Activated CD4-positive, CD25-positive, alpha-beta regulatory T cell (primary cell): ENCODE data around the gene ZNF791.
"Not testable (repeated sequence)": the region's sequence is repeated elsewhere in the genome, so short reads cannot be mapped to it uniquely, and the experiment has no call there.

ENCODE experiments used
- DNase-seq, 4 experiments: peaks; one replicate each; lab custom pipeline; 2025; lab: John Stamatoyannopoulos, UW

ZNF791 gene

GRCh38 chr19:12629215-12629614, 18.5 kb downstream of the ZNF791 start:
- no peak for DNase-seq

DNA sequence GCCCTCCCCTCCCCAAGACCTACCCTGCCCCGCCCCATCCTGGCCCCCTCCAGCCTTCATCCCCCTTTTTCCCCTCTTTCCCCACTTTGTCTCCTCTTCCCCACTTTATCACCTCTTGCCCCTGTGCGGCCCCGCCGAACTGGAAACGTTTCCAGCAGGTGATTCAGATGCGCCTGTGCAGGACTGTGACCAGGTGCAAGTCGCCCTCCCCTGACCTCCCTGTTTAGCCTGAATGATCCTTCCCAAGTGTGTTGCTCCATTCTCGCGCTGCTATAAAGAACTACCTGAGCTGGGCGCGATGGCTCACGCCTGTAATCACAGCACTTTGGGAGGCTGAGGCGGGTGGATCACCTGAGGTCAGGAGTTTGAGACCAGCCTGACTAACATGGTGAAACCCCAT, 25.9 kb downstream of the ZNF791 start:
- DNase-seq, result no peak

- DNase-seq, result no peak
Observed at GRCh38 chr19:12638611-12639182, 28.0 kb downstream of the ZNF791 start.

DNA sequence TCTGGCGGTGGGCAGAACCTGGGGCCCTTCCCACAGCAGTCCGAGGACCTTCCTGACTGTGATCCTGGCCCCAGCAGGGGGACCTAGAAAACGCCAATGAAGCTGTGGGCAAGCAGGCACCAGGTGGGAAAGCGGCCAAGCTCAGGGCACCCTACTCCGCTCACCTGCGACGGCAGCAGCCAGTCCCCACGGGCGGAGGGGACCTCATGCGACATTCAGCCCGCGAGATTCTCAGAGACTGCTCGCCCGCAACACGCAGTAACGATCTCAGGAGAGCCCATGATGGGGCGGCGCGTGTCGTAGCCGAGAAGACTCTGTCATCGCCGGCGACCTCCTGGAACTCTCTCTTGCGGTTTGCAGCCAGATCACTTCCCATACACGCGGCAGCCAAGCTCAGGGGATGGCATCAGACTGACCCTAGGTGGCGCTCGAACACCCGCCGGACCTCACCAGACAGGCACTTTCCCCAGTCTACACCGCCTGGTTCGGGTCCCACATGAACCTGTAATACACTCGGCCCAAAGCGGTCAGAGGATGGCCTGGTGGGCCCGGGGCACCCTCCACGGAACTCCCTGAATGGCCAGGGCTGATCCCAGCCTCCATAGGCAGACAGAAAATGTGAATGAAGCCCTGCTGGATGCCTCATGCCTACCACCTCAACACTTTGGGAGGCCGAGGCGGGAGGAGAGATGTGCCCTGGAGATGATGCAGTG, 29.3 kb downstream of the ZNF791 start:
- DNase-seq, result peak; percentile 66 to 80 (median 70)

DNA sequence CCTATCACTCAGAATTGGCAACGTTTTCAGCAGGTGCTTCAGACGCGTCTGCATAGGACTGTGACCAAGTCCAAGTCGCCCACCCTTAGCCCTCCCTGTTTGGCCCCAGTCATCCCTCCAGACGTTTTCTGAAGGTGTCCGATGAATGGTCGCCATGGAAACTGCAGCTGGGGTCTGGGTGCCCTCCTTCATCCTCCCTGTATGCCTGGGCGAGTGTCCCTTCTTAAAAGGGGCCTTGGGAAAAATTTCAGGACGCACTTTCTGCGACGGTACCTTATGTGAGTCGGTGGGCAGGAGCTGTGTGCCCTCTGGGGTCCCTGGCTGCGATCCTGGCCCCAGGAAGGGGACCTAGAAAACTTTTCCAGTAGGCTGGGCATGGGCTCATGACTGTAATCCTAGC, 30.7 kb downstream of the ZNF791 start:
- no peak for DNase-seq

- DNase-seq, result no peak
Observed at GRCh38 chr19:12642506-12642905, 31.8 kb downstream of the ZNF791 start.

- DNase-seq, result not testable (repeated sequence)
Observed at GRCh38 chr19:12643716-12644115, 33.0 kb downstream of the ZNF791 start.

GRCh38 chr19:12646551-12646950, 35.8 kb downstream of the ZNF791 start:
- DNase-seq, result no peak

GRCh38 chr19:12647047-12647446, 36.3 kb downstream of the ZNF791 start:
- no peak for DNase-seq

- no peak for DNase-seq
Observed at GRCh38 chr19:12647490-12648071, 36.9 kb downstream of the ZNF791 start.

DNA sequence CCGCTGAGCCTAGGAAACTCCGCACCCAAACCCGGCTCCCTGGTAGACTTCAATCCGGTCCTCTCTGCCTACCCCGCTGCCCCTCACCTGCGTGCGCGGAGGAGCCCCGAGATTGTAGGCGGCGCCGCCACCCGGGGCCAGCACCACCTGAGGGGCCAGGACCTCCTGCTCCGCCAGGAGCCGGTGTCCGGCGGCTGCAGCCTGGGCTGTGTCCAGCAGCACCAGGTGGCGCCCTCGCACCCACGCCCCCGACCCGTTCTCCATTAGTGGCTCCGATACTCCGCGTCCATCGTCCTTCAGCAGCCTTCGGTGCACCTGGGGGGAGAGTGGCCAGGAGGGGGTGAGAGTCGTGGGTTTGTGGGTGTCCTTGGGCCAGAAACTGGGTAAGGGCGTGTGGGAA, 37.4 kb downstream of the ZNF791 start:
- no peak for DNase-seq

DNA sequence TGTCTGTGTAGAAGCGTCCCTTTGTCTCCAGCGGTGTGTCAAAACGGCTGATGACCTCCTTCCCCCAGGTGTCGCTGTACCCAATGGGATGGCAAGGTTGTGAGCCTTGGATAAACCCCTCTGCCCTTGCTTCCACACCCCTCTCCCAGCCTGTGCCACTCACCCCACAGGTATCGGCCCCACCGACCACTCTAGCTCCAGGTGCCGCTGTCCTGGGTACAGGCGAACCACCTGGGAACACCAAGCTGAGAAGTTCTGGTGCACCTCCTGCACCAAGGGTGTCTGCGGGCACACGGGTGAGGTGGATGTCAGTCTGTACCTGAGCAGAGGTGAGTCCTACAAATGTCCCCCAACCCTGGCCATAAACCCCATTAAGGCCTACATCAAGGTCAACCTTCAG, 39.2 kb downstream of the ZNF791 start:
- DNase-seq, result no peak

DNA sequence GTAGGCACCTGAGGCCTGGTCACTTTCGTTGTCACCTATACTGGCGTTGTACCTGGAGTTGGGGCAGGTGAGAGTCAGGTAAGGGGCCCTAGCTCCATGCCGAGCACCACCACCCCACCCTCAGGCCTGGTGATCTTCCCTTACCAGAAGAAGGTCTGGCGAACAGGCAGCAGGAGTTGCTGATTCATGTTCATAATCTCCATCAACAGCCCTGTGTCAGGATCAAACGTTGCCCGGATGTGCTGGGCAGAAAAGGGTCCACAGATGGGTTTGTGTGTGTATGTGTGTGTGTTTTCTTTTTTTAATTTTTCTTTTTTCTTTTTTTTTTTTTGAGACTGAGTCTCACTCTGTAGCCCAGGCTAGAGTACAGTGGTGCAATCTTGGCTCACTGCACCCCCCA, 41.5 kb downstream of the ZNF791 start:
- DNase-seq, result no peak

DNA sequence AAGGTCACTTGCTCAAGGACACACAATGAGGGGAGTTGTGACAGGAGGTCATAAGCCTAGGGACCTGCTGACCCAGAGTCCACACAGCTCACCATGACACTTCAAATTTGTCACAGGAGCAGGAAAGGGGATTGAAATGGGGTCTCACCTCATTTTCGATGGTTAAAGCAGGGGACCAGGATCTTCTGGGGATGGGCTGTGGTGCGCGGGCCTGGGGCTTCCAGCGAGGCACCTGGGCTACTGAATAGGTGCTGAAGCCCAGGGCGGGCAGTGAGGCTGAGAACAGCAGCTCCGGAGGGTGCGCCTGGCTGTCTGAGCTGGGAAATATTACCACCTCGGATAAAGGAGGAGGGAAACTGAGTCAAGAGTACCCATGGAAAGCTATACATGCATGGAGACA, 44.8 kb downstream of the ZNF791 start:
- no peak for DNase-seq

GRCh38 chr19:12656899-12657571, 46.3 kb downstream of the ZNF791 start:
- DNase-seq, result no peak

DNA sequence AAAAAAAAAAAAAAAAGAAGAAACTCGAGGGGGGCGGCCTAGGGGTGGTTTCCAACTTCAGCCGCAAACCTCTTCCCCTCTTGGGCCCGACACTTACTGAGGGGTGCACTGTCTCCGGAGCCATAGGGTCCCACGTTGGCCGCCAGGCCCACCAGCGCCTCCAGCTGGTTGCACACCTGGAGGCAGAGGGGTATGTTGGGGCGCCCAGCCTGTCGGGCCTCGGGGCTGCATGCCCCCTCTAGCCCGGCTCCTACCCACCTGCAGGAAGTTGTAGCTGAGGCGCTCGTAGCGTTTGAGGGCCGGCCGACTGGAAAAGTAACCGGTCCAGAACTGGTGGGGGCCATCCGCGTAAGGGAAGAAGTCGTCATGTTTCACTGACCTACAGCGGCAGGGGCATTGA, 47.2 kb downstream of the ZNF791 start:
- no peak for DNase-seq

DNA sequence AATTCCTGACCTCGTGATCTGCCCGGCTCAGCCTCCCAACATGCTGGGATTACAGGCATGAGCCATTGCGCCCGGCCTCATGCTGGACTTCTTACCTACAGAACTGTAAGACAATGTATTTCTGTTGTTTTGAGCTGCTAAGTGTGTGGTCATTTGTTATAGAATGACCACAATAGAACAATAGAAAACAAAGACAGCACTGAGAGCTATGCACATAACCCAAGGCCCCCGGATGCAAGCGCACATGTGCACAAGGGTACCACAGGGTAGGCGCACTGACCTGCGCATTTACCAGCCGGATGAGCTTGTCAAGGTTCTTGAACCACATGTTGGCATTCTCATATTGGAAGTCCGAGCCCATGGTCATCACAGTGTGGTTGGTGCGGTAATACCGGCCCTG, 50.3 kb downstream of the ZNF791 start:
- no peak for DNase-seq

DNA sequence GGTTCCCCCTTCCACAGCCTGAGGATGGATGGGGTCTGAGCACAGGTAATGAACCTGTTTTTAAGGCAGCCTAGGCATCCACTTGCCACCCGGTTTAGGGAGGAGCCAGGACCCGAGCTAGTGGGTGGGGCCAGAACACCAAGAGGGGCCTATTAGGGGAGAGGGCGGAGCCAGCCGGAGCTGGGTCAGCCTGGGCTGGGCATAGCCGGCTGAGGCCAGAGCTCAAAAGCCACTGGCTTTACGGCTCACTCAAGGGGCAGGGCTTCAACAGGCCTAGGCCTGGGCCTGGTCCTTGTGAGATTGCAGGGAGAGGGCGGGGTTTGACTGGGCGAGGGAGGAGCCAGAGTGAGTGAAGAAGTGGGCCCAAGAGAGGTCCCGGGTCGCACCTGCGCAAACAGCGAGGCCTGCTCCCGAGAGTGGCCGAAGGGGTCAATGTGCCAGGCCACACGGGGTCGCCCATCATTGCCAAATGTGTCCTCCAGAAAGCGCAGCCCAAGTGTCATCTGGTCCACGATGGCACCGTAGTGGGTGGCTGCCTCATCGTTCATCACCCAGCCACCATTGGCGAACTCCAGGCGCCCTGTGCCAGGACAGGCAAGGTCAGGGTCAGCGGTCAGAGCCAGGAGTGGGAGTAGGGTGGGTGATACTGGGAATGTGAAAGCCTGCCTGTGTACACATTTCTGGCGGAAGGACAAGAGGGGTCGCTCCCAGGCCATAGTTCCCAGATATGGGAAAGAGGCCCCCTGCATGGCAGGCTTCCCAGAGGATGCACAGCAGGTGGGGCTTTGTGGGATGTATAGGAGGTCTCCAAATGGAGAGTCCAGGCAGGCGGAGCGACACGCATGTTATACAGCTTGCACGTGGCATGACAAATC, 53.9 kb downstream of the ZNF791 start:
- DNase-seq, result no peak

DNA sequence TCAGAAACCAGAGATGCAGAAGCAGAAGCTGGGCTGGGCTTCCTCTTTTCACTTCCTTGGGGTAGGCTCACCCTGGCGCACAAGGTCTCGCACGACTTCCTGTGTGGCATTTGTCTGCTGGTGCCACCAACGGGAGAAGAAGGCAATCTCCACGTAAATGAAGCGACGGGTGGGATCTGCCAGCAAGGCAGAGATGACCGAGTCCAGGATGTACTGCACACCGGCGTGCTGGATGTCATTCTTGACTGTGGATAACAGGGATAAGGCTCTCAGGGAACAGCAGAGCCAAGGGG, 54.5 kb downstream of the ZNF791 start:
- DNase-seq, result peak in 2 of 4 experiments; percentile 31 to 32

DNA sequence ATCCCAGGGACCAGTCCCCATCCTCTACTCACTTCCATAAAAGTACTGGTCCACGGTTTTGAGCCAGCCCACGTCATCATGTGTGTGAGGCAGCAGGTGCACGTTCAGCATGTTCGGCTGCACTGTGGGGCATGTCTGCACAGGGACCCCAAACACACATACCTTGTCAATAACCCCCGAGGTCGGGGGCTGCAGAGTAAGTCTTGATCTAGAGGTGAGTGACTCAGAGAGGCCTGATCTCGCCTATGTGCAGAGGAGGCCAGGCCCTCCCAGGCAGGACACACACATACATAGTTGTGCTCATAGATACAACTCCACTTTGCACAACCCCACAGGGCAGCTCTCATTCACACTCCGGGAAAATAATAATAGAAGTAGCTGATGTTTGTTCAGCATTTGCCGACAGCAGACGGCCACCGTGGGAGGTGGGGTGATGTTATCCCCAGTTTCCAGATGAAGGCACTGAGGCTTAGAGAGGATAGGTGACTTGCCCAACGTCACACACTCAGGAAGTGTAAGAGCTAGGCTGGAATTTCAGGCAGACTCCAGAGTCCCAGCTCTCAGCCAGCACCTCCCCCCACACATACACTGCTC, 55.0 kb downstream of the ZNF791 start:
- no peak for DNase-seq

- DNase-seq, result peak; percentile 60 to 69 (median 65)
Observed at GRCh38 chr19:12666265-12667048, 55.7 kb downstream of the ZNF791 start, which contains the start of the genes MAN2B1 and WDR83. MAN2B1 (minus strand) TSS chr19:12666742; CDS start chr19:12666701, 41 bp downstream. WDR83 (plus strand) TSS chr19:12666807; CDS start chr19:12669791, 2,984 bp downstream.
